Lung microvascular endothelial cell (primary cell): ENCODE measurements around the gene TMEM181. TPM values are rescaled to one million over a fixed set of nuclear protein-coding genes. Genes with fewer than 3 reads are reported as not detected.
"Not testable (repeated sequence)": the region's sequence is repeated elsewhere in the genome, so short reads cannot be mapped to it uniquely, and the experiment has no call there.

Source experiments
- DNase-seq, 2 donors: peaks; one replicate each; pipeline versions ENCODE4 v3.0.0 to v3.0.0-alpha.2; 2010; ENCODE audit warnings: low read depth in 2 of 2
- total RNA-seq: library from RNA; depleted of rRNA; stranded (reverse); fragments of >200 nt; gene quantifications from 2 replicates; pipeline ENCODE4 v1.2.1, GENCODE V29; 2014

The TMEM181 gene, protein sequence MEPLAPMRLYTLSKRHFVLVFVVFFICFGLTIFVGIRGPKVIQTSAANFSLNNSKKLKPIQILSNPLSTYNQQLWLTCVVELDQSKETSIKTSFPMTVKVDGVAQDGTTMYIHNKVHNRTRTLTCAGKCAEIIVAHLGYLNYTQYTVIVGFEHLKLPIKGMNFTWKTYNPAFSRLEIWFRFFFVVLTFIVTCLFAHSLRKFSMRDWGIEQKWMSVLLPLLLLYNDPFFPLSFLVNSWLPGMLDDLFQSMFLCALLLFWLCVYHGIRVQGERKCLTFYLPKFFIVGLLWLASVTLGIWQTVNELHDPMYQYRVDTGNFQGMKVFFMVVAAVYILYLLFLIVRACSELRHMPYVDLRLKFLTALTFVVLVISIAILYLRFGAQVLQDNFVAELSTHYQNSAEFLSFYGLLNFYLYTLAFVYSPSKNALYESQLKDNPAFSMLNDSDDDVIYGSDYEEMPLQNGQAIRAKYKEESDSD
- total RNA-seq: 28.3 and 48.2 TPM in 2 replicates

GRCh38 chr6:158559895-158560835 lies at the start of gene TMEM181:
TMEM181 (plus strand) TSS chr6:158560091; CDS start chr6:158560225, 134 bp downstream.
- DNase-seq: peak; percentile 87 to 91

- DNase-seq: no peak
Measured at GRCh38 chr6:158512809-158513208, 47.1 kb upstream of the TMEM181 start.

GRCh38 chr6:158514176-158514575 lies 45.7 kb upstream of the TMEM181 start:
- DNase-seq: no peak

GRCh38 chr6:158514991-158515390 lies 44.9 kb upstream of the TMEM181 start:
- DNase-seq: no peak

GRCh38 chr6:158516098-158516497 lies 43.8 kb upstream of the TMEM181 start:
- peak in 1 of 2 donors; percentile 17 for DNase-seq

- DNase-seq: no peak
Measured at GRCh38 chr6:158517038-158517437, 42.9 kb upstream of the TMEM181 start.

DNA sequence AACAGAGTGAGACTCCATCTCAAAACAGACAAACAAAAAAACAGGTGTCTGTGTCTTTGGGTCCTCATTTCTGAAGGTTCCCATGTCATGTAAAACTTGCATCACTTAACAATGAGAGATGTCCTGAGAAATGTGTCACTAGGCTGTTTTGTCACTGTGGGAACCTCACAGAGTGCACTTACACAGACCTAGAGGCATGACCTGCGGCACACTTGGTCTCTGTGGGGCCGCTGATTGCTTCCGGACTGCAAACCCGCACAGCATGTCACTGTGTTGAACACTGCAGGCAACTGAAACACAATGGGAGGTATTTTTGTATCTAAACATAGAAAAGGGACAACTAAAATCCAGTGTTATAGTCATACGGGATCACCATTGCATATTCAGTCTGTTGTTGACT lies 42.3 kb upstream of the TMEM181 start:
- DNase-seq: peak; percentile 42 to 77

DNA sequence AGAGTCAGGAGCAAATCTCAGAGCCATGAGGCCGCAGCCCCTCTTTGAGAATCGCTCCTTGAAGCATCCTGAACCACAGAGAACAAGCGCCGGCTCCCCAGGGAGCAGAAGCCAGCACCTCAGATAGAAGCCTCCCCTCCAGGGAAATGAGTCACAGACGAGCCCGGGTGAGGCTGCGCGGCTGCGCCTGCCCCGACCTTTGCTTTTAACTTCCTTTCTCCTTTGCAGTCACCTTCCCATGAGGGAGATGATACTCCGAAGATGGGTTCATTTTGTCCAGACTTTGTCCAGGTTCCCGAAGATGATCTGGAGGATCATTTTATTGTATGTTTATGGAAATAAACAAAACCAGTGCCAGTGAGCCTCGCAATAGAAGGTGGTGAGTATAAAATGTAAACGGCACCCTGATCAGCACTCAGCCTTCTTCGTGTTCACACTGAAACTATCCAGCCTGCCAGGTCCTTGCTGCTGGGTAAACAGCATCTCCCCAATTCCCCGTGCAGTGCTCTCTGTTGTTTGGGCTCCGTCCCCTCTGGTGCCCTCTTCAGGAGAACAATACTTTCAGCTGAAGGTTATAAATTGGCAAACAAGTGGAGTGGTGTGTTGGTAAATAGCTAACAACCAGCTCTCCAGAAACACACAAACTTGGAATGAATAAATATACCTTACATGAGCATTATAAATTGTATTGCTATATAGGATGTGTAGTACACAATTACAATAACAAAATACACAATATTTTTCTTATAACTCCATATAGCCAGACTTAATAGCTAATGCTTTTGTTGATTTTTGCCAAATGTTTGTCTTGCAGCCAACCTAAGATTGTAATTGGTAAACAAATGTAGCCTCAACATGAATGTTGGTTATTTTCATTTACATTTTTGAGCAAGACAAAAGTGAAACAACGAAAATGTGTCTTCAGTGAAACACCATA lies 41.4 kb upstream of the TMEM181 start:
- DNase-seq: peak; percentile 74 to 75

GRCh38 chr6:158519300-158519699 lies 40.6 kb upstream of the TMEM181 start:
- no peak for DNase-seq

GRCh38 chr6:158519761-158520160 lies 40.1 kb upstream of the TMEM181 start:
- no peak for DNase-seq

- DNase-seq: not testable (repeated sequence)
Measured at GRCh38 chr6:158520975-158521374, 38.9 kb upstream of the TMEM181 start.

GRCh38 chr6:158521759-158522158 lies 38.1 kb upstream of the TMEM181 start:
- no peak for DNase-seq

GRCh38 chr6:158522616-158523015 lies 37.3 kb upstream of the TMEM181 start:
- no peak for DNase-seq

GRCh38 chr6:158524311-158524710 lies 35.6 kb upstream of the TMEM181 start:
- no peak for DNase-seq

DNA sequence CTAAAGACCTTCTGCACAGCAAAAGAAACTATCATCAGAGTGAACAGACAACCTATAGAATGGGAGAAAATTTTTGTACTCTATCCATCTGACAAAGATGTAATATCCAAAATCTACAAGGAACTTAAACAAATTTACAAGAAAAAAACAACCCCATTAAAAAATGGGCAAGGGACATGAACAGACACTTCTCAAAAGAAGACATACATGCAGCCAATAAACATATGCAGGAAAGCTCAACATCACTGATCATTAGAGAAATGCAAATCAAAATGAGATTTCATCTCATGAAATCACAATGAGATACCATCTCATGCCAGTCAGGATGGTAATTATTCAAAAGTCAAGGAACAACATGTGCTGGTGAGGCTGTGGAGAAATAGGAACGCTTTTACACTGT lies 32.0 kb upstream of the TMEM181 start:
- not testable (repeated sequence) for DNase-seq

GRCh38 chr6:158528826-158529225 lies 31.1 kb upstream of the TMEM181 start:
- no peak for DNase-seq

GRCh38 chr6:158529629-158530028 lies 30.3 kb upstream of the TMEM181 start:
- DNase-seq: no peak

DNA sequence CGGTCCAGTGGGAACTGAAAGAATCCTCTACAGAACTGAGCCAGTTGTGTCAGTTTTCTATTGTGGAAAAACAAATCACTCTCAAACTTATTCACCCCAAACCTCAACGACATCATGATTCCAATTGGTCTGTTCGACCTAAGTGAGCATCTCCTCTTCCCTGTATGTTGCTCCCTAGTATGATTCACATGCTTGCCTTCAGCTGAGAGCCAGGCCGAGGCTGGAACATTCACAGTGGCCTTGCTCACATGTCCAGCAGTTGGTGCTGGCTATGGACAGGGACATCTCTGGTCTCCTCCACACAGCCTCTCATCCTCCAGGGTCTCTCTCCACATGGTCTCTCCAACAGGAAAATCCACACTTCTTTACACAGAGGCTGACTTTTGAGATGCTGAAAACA lies 28.3 kb upstream of the TMEM181 start:
- DNase-seq: no peak

GRCh38 chr6:158531970-158532369 lies 27.9 kb upstream of the TMEM181 start:
- no peak for DNase-seq

GRCh38 chr6:158536084-158536890 lies 23.6 kb upstream of the TMEM181 start:
- peak; percentile 61 to 68 for DNase-seq
